Vagina (tissue), 2 donors: Measurements from ENCODE around the gene C2CD5. TPM values are rescaled to one million over a fixed set of nuclear protein-coding genes. Genes with fewer than 3 reads are reported as not detected.
"Not testable (repeated sequence)": the region's sequence is repeated elsewhere in the genome, so short reads cannot be mapped to it uniquely, and the experiment has no call there.

ENCODE experiments used
- DNase-seq, 2 donors: peaks; one replicate each; pipeline ENCODE4 v3.0.0-alpha.2; 2017; ENCODE audit errors: extremely low spot score in 2 of 2
- H3K27ac ChIP-seq: fragments of 200-600 bp; sonication (generic); one replicate; pipeline ENCODE4 v1.5.1; 2019
- H3K27me3 ChIP-seq: fragments of 200-600 bp; sonication (generic); one replicate; pipeline ENCODE4 v1.5.1; 2019
- H3K36me3 ChIP-seq, 2 donors: fragments of 200-600 bp; sonication (generic); one replicate each; pipeline ENCODE4 v1.5.1; 2017 to 2019
- H3K4me1 ChIP-seq: fragments of 200-600 bp; sonication (generic); one replicate; pipeline ENCODE4 v1.5.1; 2019
- H3K4me3 ChIP-seq, 2 donors: fragments of 200-600 bp; sonication (generic); 1 replicate in 1 of 2; 2 replicates in 1 of 2; pipeline ENCODE4 v1.5.1; 2016 to 2019
- H3K9me3 ChIP-seq: fragments of 200-600 bp; sonication (generic); one replicate; pipeline ENCODE4 v1.5.1; 2019
- POLR2A ChIP-seq, 2 donors: fragments of 450-650 bp; IDR thresholded peaks; one replicate each; pipeline ENCODE4 v1.6.1; 2017; ENCODE audit warnings: antibody characterized with exemption in 2 of 2, mild to moderate bottlenecking in 2 of 2, moderate library complexity in 2 of 2
- POLR2AphosphoS5 ChIP-seq, 2 donors: sonication (generic); formaldehyde crosslinking; IDR thresholded peaks; one replicate each; pipeline ENCODE4 v1.9.0; 2017; ENCODE audit warnings: antibody characterized with exemption in 2 of 2, mild to moderate bottlenecking in 2 of 2, low read depth in 1 of 2; ENCODE audit not compliant: insufficient read depth in 1 of 2
- intact Hi-C: fragments of 100-400 bp; cut with DNase I; formaldehyde crosslinking; loops from one replicate; pipeline ENCODE4 v1.15.1; 2023
- total RNA-seq: library from RNA; depleted of rRNA; stranded (reverse); fragments of >200 nt; gene quantifications from one replicate; pipeline ENCODE4 v1.2.3, GENCODE V29; 2016
- TF ChIP-seq, protein P1 (sequence below), 3 experiments: fragments of 450-650 bp in 2 of 3; fragments of 200-600 bp in 1 of 3; sonication (generic) in 1 of 3; IDR thresholded peaks; one replicate each; pipeline ENCODE4 v1.5.1; 2017 to 2019; ENCODE audit warnings: antibody characterized with exemption in 3 of 3, mild to moderate bottlenecking in 2 of 3, moderate library complexity in 2 of 3

Gene C2CD5
- total RNA-seq, 1 donor from 2014 or later = 49.1 TPM

DNA sequence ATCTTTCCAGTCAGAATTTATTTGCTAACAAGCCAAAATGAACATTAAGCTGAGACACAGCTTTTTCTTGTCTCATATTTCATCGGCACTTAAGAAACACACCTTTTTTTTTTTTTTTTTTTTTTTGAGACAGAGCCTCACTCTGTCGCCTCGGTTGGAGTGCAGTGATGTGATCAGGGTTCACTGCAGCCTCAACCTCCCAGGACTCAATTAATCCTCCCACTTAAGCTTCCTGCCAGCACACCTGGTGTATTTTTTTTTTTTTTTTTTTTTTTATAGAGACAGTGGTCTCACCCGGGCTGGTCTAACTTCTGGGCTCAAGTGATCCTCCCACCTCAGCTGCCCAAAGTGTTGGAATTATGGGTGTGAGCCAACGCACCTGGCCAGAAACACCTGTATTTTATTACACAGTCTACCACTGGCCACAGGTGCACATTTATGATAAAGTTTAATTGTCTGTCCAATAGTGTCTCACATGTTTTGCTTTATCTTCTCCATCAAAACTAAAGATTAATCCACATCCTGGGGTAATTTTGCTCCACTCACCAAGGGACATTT lies 62.7 kb downstream of the C2CD5 start:
- Histone ChIP-seq H3K27me3 (no peaks in the 10 kb centered on the region), H3K27ac (no peak overlapping the region), H3K9me3 (no peaks in the 10 kb centered on the region), H3K4me1 (no peaks in the 10 kb centered on the region), H3K4me3 (no peak overlapping the region), H3K36me3 (peaks cover 0 to 26% of the 10 kb centered on the region in 2 donors)
- intact Hi-C loops = no loop called here
- no peak for DNase-seq
- TF ChIP-seq, protein P1, sequence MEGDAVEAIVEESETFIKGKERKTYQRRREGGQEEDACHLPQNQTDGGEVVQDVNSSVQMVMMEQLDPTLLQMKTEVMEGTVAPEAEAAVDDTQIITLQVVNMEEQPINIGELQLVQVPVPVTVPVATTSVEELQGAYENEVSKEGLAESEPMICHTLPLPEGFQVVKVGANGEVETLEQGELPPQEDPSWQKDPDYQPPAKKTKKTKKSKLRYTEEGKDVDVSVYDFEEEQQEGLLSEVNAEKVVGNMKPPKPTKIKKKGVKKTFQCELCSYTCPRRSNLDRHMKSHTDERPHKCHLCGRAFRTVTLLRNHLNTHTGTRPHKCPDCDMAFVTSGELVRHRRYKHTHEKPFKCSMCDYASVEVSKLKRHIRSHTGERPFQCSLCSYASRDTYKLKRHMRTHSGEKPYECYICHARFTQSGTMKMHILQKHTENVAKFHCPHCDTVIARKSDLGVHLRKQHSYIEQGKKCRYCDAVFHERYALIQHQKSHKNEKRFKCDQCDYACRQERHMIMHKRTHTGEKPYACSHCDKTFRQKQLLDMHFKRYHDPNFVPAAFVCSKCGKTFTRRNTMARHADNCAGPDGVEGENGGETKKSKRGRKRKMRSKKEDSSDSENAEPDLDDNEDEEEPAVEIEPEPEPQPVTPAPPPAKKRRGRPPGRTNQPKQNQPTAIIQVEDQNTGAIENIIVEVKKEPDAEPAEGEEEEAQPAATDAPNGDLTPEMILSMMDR (IDR thresholded peaks at IDR 0.05) = no peak

DNA sequence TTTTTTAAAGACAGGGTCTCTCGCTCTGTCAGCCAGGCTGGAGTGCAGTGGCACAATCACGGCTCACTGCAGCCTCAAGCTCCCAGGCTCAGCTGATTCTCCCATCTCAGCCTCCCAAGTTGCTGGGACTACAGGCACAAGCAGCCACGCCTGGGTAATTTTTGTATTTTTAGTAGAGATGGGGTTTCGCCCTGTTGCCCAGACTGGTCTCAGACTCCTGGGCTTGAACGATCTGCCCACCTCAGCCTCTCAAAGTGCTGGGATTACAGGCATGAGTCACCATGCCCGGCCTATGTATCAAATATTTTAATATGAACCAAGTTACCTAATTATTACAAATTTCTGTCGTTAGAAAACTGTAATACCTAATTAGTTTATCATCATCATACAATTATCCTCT lies 63.5 kb downstream of the C2CD5 start:
- H3K27me3 ChIP-seq, H3K27ac ChIP-seq, intact Hi-C loops, H3K9me3 ChIP-seq, DNase-seq, H3K4me3 ChIP-seq, H3K4me1 ChIP-seq: not testable (repeated sequence)
- peaks cover 0 to 26% of the 10 kb centered on the region in 2 donors for H3K36me3 ChIP-seq

DNA sequence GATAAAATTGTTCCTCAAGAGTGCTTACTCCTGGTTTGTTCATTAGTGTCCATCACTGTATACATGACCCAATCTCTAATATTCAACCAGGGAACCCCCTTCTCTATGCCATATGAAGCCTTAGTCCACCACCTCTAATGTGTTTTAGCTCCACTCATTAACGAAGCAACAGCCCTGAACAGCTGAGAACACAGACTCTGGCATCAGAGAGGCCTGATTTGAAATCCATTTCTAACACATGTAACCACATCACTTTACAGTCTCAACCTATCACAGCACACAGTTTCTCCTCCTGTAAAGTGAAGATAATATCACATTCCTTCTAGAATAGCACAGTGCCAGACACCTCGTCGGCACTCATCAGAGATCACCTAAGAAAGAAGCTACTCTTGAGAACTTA lies 64.3 kb downstream of the C2CD5 start:
- no peak for DNase-seq
- no peak overlapping the region for H3K4me3 ChIP-seq
- no peaks in the 10 kb centered on the region for H3K27me3 ChIP-seq
- H3K9me3 ChIP-seq = no peaks in the 10 kb centered on the region
- TF ChIP-seq, protein P1 (IDR thresholded peaks at IDR 0.05) = no peak
- TF ChIP-seq POLR2AphosphoS5 (IDR thresholded peaks at IDR 0.05; ENCODE audit: insufficient read depth in 1 of 2, low read depth in 1 of 2) = no peak
- no peak for TF ChIP-seq POLR2A (IDR thresholded peaks at IDR 0.05)
- intact Hi-C loops = no loop called here
- H3K36me3 ChIP-seq = peaks cover 0 to 26% of the 10 kb centered on the region in 2 donors
- no peak overlapping the region for H3K27ac ChIP-seq
- H3K4me1 ChIP-seq = no peaks in the 10 kb centered on the region

DNA sequence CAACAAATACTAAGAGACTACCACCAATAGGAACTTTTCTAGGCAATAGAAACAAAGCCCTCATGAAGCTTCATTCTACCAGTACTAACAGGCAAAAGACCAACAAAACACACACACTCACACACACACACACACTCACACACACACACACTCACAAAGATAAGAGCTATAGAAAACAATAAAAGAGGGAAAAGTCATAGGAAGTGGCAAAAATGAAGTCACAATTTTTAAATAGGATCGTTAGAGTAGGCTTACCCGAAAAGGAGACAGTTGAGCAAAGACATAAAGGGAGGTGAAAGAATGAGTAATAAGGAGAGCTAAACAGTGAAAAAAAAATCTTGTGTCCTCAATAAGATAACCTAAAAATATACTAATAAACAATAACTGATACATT lies 66.5 kb downstream of the C2CD5 start:
- H3K4me3 ChIP-seq = no peak overlapping the region
- DNase-seq = no peak
- H3K27me3 ChIP-seq = no peaks in the 10 kb centered on the region
- intact Hi-C loops = no loop called here
- H3K9me3 ChIP-seq = no peaks in the 10 kb centered on the region
- H3K27ac ChIP-seq = no peak overlapping the region
- H3K36me3 ChIP-seq = peaks cover 0 to 26% of the 10 kb centered on the region in 2 donors
- TF ChIP-seq POLR2A (IDR thresholded peaks at IDR 0.05) = no peak
- TF ChIP-seq, protein P1 (IDR thresholded peaks at IDR 0.05) = no peak
- no peak for TF ChIP-seq POLR2AphosphoS5 (IDR thresholded peaks at IDR 0.05; ENCODE audit: insufficient read depth in 1 of 2, low read depth in 1 of 2)
- no peaks in the 10 kb centered on the region for H3K4me1 ChIP-seq

DNA sequence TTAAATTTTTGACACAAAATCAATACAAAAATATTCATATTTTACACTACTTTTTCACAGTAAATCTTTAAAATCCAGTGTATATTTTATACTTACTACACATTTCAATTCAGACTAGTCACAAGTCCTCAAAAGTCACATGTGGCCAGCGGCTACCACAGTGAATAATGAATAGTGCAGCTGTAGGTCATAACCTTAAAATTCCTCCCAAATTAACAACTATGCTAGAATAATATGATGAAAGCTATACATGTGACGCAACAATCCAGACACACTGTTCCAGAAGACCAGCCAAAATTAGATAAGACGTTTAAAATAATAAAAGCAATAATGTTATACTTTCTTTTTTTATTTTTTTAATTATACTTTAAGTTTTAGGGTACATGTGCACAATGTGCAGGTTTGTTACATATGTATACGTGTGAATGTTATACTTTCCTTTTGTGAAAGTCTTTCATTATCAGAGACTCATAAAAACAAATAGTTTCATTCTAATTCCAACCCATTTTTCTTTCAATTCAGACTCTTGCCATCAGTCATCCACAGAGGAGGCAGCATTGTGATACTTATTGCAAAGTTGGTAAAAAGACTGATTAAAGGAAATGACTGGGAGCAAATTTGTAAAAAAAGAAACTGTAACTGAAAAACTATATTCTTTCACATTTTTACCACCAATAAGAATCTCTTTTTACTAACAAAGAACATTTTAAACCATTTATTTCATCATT lies 67.0 kb downstream of the C2CD5 start:
- no peak for DNase-seq
- Histone ChIP-seq H3K4me1 (no peaks in the 10 kb centered on the region), H3K4me3 (no peak overlapping the region), H3K27ac (no peak overlapping the region), H3K9me3 (no peaks in the 10 kb centered on the region), H3K36me3 (peaks cover 0 to 26% of the 10 kb centered on the region in 2 donors), H3K27me3 (no peaks in the 10 kb centered on the region)
- TF ChIP-seq POLR2AphosphoS5 (IDR thresholded peaks at IDR 0.05; ENCODE audit: insufficient read depth in 1 of 2, low read depth in 1 of 2) (no peak), POLR2A (IDR thresholded peaks at IDR 0.05) (no peak)
- TF ChIP-seq, protein P1 (IDR thresholded peaks at IDR 0.05) = no peak
- intact Hi-C loops = no loop called here
